ENCODE measurements around the gene SEMA6A.

SEMA6A gene, protein sequence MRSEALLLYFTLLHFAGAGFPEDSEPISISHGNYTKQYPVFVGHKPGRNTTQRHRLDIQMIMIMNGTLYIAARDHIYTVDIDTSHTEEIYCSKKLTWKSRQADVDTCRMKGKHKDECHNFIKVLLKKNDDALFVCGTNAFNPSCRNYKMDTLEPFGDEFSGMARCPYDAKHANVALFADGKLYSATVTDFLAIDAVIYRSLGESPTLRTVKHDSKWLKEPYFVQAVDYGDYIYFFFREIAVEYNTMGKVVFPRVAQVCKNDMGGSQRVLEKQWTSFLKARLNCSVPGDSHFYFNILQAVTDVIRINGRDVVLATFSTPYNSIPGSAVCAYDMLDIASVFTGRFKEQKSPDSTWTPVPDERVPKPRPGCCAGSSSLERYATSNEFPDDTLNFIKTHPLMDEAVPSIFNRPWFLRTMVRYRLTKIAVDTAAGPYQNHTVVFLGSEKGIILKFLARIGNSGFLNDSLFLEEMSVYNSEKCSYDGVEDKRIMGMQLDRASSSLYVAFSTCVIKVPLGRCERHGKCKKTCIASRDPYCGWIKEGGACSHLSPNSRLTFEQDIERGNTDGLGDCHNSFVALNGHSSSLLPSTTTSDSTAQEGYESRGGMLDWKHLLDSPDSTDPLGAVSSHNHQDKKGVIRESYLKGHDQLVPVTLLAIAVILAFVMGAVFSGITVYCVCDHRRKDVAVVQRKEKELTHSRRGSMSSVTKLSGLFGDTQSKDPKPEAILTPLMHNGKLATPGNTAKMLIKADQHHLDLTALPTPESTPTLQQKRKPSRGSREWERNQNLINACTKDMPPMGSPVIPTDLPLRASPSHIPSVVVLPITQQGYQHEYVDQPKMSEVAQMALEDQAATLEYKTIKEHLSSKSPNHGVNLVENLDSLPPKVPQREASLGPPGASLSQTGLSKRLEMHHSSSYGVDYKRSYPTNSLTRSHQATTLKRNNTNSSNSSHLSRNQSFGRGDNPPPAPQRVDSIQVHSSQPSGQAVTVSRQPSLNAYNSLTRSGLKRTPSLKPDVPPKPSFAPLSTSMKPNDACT

GRCh38 chr5:116574367-116575325, at the start of gene SEMA6A:
Gene SEMA6A (minus strand): TSS chr5:116574823. CDS start chr5:116504944, 69,879 bp downstream.
- peak; percentile 99 for DNase-seq (ENCODE audit: low read depth, low spot score)

GRCh38 chr5:116622375-116623050, 47.9 kb upstream of the SEMA6A start:
- DNase-seq (ENCODE audit: low read depth, low spot score): no peak

DNA sequence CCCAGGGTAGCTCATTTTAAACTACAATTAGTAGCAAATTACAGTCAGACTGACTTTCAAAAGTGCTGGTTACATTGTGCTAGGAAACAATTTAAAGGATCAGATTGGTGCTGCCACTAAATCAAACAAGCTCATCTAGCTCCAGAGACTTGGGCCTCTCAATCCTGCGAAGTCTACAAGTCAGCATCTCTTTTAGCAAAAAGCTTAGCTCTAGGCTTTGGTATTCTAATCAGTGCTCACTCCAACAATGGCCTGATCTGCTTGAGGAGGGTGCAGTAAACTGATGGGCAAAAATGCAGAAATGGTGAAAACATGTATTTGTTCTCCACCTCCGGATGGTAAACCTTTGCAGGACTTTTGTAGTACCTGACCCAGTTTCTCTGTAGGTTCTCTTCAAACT, 47.0 kb upstream of the SEMA6A start:
- DNase-seq (ENCODE audit: low read depth, low spot score): no peak

DNA sequence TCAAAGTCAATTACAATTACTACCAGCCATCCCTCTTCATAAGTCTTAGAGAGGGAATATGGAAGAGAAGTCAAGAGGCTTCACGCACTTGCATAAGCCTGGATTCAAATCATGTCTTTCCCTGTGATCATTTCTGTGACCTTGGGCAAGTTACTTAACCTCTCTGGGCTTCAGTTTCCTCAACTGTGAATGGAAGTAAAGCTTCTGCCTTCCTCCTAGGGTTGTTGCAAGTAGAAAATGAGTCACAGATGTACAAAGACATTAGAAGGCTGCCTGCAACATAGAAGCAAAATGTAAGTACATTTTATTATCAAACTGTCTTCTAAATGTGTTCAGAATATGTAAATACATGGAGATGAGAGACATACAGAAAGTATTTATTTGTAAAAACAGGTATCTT, 42.3 kb upstream of the SEMA6A start:
- no peak for DNase-seq (ENCODE audit: low read depth, low spot score)

GRCh38 chr5:116614603-116614920, 39.9 kb upstream of the SEMA6A start:
- no peak for DNase-seq (ENCODE audit: low read depth, low spot score)

DNA sequence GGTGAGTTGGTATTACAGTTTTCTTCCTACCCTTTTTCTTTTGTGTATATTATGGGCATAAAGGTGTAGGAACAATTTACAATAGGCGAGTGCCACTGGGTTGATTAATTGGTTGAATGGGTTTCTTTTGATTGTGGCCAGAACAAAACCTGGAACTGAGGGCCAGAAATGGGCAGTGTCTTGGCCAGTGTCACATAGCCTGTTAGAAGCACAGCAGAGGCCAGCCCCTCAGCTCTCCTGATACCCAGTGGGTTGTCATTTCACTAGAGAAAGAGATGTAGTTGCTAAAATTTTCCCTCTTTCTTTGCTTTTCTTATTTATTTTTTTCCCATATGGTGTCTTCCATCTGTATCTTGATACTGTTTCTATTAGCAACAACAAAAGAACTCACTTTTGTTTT, 38.8 kb upstream of the SEMA6A start:
- DNase-seq (ENCODE audit: low read depth, low spot score): no peak

DNA sequence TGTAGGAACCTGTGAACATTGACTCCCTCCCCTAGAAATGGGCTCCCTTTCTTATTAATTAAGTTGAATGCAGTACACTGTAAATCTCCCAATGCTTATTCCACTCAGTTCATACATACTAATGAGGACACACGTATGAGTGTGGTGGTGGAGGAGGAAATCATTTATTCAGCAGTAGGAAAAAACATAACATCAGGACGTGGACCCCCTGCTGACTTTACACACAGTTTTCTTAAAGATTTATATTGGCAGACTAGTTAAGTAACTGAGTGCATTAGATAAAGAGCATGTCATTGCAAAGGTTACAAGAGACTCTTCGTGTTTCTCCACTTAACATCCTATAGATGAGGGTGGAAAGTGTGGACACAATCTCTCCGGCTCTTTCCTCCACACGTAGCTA, 37.8 kb upstream of the SEMA6A start:
- DNase-seq (ENCODE audit: low read depth, low spot score): no peak

DNA sequence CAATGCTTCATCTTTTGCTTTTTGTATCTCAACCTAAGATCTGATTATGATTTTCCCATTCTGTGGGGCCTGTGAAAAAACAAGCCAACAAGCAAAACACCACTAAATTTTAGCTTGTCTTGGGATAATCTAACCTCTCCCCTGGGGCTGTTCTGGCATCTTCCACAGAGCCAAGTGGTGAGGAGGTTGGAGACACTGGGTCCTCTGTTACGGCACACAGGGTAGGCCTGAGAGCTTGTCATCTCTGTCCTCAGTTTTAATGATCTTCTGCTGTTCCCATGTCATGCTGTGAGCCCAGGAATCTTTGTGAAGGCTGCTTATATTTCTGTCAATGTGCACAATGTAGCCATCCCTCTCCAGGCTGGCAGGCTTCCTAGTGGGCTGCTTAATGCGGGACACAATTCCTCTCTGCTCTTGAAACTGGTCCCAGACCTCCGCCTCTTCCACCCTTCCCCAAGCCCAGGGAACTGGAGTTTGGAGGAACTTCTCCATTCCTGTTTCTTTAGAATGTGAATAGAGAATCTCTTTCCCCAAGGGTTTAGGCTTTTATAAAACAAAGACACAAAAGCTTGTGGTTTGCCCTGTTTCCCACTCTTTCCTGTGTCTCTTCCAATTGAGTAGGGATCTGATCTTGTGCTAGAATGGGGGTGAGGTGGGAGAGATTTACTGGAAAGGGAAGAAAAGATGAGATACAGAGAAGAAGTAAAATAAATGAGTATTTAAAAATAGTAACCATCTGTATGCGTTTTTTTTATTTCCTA, 30.9 kb upstream of the SEMA6A start:
- no peak for DNase-seq (ENCODE audit: low read depth, low spot score)

DNA sequence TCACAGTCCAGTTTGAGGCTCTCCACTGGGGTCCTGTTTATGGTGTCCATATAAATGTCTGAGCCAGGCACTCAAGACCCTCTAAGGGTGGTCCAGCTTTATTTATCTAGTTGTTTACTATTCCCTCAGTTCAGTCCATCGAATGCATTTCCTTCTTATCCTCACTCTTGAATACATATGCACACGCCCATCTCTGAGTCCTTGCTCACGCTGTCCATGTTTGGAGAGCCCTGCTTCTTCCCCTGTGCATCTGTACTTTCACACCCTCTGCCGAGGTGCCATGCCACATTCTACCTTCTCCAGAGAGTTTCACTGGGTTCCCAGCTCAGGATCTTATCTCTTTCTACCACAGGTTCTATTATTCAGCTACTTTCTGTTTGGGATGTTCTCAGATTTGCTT, 30.2 kb upstream of the SEMA6A start:
- no peak for DNase-seq (ENCODE audit: low read depth, low spot score)

- DNase-seq (ENCODE audit: low read depth, low spot score): no peak
These were observed 26.3 kb upstream of the SEMA6A start for GRCh38 chr5:116600876-116601275.

DNA sequence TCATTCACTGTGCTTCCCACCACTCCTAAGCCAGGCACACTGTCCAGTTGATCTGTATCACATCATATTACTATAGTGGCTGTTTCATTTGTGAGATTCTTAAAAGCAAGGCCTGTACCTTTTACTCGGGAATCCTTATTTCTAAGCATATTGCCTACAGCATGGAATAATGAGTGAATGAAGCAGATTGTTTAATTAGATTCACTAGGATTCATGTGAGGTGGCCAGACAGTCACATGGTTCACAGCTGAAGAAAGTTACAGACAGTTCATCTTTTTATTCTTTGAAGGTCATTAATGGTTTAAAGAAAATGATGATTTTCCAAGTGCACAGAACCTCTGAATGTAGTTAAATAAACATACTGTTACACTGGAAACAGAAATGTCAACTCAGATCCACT, 24.3 kb upstream of the SEMA6A start:
- DNase-seq (ENCODE audit: low read depth, low spot score): no peak

DNA sequence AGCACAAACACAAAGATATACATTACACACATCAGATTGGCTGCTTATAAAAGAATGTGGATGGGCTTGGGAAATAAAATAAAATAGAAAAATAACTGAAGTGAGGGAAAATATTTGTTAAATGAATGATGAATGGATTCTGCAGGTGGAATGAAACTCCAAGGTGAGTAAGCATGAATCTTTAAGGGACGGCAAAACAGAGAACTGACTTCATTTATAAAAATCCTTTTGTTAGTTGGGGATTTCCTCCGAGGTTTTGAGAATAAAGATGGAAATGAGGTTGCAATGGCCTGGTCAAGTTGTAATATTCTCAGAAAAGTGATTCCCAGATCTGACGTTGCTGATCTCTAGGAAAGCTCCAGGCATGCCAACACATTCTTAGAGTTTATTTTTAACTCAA, 20.9 kb upstream of the SEMA6A start:
- no peak for DNase-seq (ENCODE audit: low read depth, low spot score)

- no peak for DNase-seq (ENCODE audit: low read depth, low spot score)
These were observed 18.7 kb upstream of the SEMA6A start for GRCh38 chr5:116593340-116593739.

DNA sequence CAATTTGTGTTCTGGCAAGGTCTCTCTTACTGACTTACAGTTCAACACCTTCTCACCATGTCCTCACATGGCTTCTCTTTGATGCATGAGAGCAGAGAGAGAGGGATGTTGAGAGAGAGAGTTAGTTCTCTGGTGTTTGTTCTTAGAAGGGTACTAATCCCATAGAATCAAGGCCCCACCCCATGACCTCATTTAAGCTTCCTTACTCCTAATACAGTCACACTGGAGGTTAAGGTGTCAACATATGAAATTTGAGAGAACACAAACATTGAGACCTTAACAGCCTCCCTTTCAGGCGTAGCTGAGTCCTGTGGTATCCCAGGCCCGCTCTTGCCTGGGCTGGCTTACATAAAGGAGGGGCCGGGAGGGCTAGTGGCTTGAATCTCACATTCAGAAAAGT, 10.6 kb upstream of the SEMA6A start:
- DNase-seq (ENCODE audit: low read depth, low spot score): no peak

GRCh38 chr5:116583862-116584222, 9.2 kb upstream of the SEMA6A start:
- no peak for DNase-seq (ENCODE audit: low read depth, low spot score)

DNA sequence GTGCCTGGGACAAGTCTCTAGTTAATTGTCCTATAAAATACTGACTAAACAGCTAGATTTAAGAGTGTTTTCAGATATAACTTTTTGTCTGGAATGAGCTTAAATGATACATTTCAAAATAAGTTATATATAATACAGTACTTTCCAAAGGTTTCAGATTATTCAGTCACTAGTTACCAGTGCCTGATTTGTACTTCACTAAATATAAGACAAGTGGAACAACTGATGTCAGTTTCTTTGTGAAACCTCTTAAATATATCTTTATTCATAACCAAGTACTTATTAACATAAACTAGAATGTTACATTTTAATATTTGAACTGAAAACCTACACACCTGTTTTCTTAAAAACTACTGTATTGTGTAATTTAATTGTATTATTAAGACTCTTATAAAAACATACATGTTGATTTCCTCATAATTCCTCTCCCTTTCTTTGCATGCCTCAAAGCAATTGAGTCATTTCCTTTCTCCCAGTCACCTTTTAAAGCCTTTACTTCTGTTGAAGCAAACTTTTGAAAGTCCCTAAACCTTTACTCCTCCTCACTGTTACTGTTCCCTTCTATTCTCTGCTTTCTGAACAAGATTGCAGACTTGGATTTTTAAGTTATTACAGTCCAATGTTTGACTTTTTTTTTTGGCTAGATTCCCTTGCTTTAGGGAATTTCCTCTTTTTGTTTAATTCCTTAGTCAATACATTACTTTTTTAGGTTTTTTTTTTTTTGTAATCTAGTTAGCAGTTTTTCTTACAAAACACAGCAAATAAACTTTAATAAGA, 8.7 kb upstream of the SEMA6A start:
- no peak for DNase-seq (ENCODE audit: low read depth, low spot score)

- no peak for DNase-seq (ENCODE audit: low read depth, low spot score)
These were observed 7.3 kb upstream of the SEMA6A start for GRCh38 chr5:116581910-116582309.

DNA sequence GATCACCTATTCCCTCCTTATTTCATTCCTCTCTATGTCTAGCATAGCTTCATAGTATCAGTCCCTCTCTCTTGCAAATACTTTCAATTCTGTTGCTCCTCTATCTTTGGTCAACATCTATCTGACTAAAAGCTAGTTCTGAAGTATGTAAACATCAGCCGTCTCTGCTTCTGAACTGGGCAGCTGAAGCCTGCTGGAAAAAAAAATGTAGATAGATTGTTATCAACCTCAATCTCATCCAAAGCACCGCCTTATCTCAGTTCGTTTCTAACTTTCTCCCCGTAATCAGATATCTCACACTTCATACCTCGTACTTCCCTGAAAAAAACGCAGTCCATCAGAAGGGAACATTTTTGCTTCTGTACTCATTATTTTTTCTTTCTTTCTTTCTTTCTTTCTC, 4.5 kb upstream of the SEMA6A start:
- DNase-seq (ENCODE audit: low read depth, low spot score): no peak

DNA sequence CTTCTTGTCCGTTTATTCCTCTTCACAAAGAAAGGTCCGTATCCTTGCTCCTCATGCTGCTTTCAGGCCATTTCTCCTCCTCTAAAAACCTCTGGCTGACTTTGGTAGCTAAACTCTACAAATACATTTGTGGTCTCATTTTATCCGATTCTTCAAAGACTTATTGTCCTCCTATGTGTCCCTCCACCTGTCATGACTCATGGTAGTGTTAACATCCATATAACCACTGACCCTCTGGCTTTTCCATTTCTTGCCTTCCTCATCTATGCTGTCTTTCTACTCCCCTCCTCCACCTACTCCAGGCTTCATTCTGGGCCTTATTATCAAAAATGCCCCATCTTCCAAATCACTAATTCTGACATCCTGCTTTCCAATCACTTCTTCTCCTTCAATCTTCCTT, 4.1 kb upstream of the SEMA6A start:
- no peak for DNase-seq (ENCODE audit: low read depth, low spot score)

All from ELF-1 (cell line).